Choroid plexus epithelial cell (primary cell): ENCODE results near the gene IER3IP1.
"Not testable (repeated sequence)": the region's sequence is repeated elsewhere in the genome, so short reads cannot be mapped to it uniquely, and the experiment has no call there.

Experiments
- DNase-seq: peaks from one replicate; pipeline ENCODE4 v3.0.0-alpha.2; 2010; ENCODE audit warnings: low read depth
- H3K4me3 ChIP-seq: 2 replicates; pipeline ENCODE4 v1.5.1; 2011; ENCODE audit warnings: low read depth, mild to moderate bottlenecking, control low read depth, low read length, moderate library complexity
- TF ChIP-seq, protein P1 (sequence below): conservative IDR thresholded peaks from 2 replicates; pipeline ENCODE4 v1.5.1; 2011; ENCODE audit warnings: low read depth, mild to moderate bottlenecking, control low read depth, inconsistent platforms, low read length, moderate library complexity

The IER3IP1 gene

DNA sequence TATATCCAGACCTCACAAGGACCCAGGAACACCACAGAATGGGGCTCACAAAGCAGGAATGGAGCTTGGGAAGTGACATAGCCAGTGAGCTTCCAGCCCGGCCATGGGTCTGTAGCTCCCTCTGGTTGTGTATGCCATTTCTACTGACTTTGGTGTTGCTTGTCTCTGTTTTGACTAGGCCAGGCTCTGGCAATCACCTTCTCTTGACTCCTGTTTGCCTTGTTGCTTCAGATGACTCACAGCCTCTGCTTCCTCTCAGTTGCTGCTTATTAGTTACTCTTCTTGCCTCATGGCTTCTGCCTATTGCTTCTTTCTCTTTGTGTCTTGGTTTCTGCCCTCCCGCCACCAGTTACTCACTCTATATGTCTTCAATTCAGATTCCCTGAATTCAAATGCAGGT is 15.8 kb upstream of the IER3IP1 start:
- TF ChIP-seq, protein P1, sequence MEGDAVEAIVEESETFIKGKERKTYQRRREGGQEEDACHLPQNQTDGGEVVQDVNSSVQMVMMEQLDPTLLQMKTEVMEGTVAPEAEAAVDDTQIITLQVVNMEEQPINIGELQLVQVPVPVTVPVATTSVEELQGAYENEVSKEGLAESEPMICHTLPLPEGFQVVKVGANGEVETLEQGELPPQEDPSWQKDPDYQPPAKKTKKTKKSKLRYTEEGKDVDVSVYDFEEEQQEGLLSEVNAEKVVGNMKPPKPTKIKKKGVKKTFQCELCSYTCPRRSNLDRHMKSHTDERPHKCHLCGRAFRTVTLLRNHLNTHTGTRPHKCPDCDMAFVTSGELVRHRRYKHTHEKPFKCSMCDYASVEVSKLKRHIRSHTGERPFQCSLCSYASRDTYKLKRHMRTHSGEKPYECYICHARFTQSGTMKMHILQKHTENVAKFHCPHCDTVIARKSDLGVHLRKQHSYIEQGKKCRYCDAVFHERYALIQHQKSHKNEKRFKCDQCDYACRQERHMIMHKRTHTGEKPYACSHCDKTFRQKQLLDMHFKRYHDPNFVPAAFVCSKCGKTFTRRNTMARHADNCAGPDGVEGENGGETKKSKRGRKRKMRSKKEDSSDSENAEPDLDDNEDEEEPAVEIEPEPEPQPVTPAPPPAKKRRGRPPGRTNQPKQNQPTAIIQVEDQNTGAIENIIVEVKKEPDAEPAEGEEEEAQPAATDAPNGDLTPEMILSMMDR: no peak
- DNase-seq: peak; percentile 63
- no peak overlapping the region for H3K4me3 ChIP-seq

DNA sequence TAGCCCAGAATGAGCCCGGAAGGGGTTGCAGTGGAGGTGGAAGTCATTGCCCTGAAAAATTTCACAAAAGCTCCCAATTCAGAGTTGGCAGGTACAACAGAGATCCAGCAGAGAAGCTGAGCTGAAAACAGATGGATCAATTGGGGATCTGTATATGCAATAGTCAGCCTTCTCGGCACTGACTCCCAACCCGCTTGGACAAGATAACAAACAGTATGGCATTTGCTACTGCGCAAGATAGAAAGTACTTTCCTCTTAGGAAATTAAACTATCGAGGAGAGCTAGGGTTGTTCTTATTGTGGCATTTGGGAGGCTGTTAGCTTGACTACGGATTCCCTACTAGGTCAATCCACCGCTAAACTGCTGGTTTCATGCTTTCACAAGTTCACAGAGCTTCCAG is 11.6 kb upstream of the IER3IP1 start:
- no peak overlapping the region for H3K4me3 ChIP-seq
- TF ChIP-seq, protein P1: no peak
- DNase-seq: no peak

DNA sequence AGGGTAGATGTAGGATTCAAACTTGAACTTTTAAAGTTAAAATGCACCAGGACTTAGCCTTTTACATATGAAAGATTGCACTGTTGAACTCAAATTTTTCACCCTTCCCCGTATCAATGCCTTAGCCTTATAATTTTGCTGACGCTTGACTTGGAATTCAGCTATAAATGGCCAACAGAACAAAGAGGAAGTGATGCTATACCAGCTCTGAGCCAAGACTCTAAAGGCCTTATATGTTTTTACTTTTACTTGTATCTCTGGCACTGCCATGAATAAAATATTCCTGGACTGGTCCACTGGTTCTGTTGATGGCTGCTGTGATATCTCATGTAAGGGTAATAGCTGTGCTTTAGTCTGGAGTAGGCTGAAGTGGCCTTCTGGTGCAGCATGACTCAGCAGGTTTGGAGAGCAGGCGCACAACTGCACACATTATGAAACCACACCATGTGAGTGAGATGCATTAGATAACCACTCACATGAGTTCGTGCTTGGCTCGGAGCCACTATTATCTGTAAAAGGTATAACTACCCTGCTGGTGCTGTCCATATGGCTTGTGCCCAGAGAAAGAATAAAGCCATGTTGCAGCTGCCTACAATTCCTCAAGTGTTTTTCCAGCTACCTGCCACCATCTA is 8.4 kb upstream of the IER3IP1 start:
- no peak overlapping the region for H3K4me3 ChIP-seq
- TF ChIP-seq, protein P1: no peak
- peak; percentile 67 for DNase-seq

DNA sequence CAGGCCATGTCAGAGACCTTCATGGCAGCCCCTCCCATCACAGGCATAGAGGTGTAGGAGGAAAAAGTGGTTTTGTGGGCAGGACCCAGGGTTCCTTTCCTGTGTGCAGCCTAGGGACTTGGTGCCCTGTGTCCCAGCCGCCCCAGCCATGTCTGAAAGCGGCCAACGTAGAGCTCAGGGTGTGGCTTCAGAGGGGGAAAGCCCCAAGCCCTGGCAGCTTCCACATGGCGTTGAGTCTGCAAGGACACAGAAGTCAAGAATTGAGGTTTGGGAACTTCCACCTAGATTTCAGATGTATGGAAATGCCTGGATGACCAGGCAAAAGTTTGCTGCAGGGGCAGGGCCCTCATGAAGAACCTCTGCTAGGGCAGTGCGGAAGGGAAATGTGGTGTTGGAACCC is 6.0 kb upstream of the IER3IP1 start:
- not testable (repeated sequence) for H3K4me3 ChIP-seq, DNase-seq

DNA sequence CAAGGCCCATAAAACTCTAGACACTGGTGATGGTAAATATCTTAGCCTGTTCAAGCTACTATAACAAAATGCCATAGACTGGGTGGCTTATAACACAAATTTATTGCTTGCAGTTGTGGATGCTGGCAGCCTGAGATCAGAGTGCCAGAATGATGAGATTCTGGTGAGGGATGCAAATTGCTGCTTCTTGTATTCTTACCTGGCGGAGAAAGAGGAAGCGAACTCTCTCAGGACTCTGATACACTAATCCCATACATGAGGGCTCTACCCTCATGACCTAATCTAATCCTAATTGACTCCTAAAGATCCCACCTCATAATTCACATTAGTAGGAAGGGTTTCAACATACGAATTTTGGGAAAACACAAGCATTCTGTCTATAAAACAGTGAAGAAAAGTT is 4.6 kb upstream of the IER3IP1 start:
- H3K4me3 ChIP-seq: no peak overlapping the region
- no peak for DNase-seq
- TF ChIP-seq, protein P1: no peak

DNA sequence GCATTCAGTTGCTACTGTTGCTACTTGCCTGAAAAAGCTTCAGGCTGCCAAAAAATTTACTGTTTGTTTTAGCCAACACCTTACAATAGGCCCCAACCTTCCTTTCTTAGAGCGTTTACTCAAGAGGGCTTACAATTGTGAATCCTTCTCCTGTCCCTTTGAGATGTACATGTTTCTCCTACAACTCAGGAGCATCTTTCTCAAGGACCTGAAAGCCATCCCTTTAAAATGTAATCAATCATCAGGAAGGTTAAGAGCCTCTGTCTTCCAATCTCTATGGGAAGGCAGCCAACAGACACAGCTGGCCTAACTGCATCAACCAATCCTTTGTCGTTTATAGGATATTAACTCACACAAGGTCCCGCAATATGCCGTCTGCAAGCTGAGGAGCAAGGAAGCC is 3.4 kb upstream of the IER3IP1 start:
- TF ChIP-seq, protein P1: no peak
- H3K4me3 ChIP-seq: no peak overlapping the region
- no peak for DNase-seq

DNA sequence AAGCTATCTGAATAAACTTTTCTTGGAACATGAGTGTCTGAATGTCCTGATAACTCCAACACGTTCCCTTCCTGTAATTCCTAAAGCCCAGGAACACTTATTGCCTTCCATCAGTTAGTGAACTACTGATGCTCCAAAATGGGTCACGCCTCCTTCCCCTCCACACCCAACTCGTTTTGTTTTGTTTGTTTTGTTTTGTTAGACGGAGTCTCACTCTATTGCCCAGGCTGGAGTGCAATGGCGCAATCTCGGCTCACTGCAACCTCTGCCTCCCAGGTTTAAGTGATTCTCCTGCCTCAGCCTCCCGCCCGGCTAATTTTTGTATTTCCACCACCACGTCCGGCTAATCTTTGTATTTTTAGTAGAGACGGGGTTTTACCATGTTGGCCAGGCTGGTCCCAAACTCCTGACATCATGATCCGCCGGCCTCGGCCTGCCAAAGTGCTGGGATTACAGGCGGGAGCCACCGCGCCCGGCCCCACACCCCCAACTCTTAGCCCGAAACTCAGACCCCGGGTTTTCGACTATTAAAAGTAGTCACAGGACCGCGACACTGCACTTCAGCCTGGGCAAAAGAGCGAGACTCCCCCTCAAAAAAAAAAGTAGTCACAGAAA is 774 bp downstream of the IER3IP1 start:
- DNase-seq: peak; percentile 7
- H3K4me3 ChIP-seq: peak overlapping the region; percentile 94
- TF ChIP-seq, protein P1: no peak
